ENCODE results near the gene LY6G5B. TPM values are rescaled to one million over a fixed set of nuclear protein-coding genes. Genes with fewer than 3 reads are reported as not detected.

The LY6G5B gene
- total and polyA plus RNA-seq, 10 donors = 3.0 to 25.3 (median 14.7) TPM

- intact Hi-C loops (cut with DNase I; ENCODE audit: low total_unique reads) = no loop called here
- 91 to 97% (median 96%) methylated on average over 8 to 12 of the region's 12 CpGs for WGBS, 5 donors
- no peak for DNase-seq
- Histone ChIP-seq H3K9me3 (no peaks in the 10 kb centered on the region), H3K27ac (no peak overlapping the region), H3K36me3 (peaks cover 0 to 100% (median 99%) of the 10 kb centered on the region in 6 donors), H3K27me3 (replicated peaks in 1 of 7) (no peaks in the 10 kb centered on the region), H3K4me3 (no peak overlapping the region), H3K4me1 (peaks cover 0 to 14% (median 9%) of the 10 kb centered on the region in 6 donors)
- TF ChIP-seq POLR2A (IDR thresholded peaks at IDR 0.05) (no peak), POLR2AphosphoS5 (IDR thresholded peaks at IDR 0.05) (no peak), CTCF (IDR thresholded peaks at IDR 0.05 in 8 of 11, conservative IDR thresholded peaks at IDR 0.05 in 3 of 11) (no peak)
Observed at GRCh38 chr6:31691564-31692108, 21.9 kb downstream of the LY6G5B start.

GRCh38 chr6:31692353-31692752 is 22.6 kb downstream of the LY6G5B start:
- Histone ChIP-seq H3K4me3 (no peak overlapping the region), H3K4me1 (peaks cover 0 to 17% (median 10%) of the 10 kb centered on the region in 6 donors), H3K9me3 (no peaks in the 10 kb centered on the region), H3K27ac (no peak overlapping the region), H3K27me3 (replicated peaks in 1 of 7) (no peaks in the 10 kb centered on the region), H3K36me3 (peaks cover 0 to 100% (median 98%) of the 10 kb centered on the region in 6 donors)
- TF ChIP-seq POLR2AphosphoS5 (IDR thresholded peaks at IDR 0.05) = no peak
- TF ChIP-seq POLR2A (IDR thresholded peaks at IDR 0.05) = no peak
- TF ChIP-seq CTCF (IDR thresholded peaks at IDR 0.05 in 8 of 11, conservative IDR thresholded peaks at IDR 0.05 in 3 of 11) = no peak
- intact Hi-C loops (cut with DNase I; ENCODE audit: low total_unique reads) = no loop called here
- DNase-seq = no peak
- WGBS, 5 donors = 87 to 97% (median 92%) methylated on average over 4 of the region's 4 CpGs

GRCh38 chr6:31692886-31693285 is 23.1 kb downstream of the LY6G5B start:
- 82 to 97% (median 92%) methylated on average over 9 of the region's 9 CpGs for WGBS, 5 donors
- peaks cover 0 to 22% (median 13%) of the 10 kb centered on the region in 6 donors for H3K4me1 ChIP-seq
- H3K27ac ChIP-seq = no peak overlapping the region
- H3K36me3 ChIP-seq = peaks cover 0 to 100% (median 93%) of the 10 kb centered on the region in 6 donors
- no peaks in the 10 kb centered on the region for H3K9me3 ChIP-seq
- intact Hi-C loops (cut with DNase I; ENCODE audit: low total_unique reads) = no loop called here
- H3K4me3 ChIP-seq = no peak overlapping the region
- H3K27me3 ChIP-seq (replicated peaks in 1 of 7) = no peaks in the 10 kb centered on the region
- no peak for TF ChIP-seq CTCF (IDR thresholded peaks at IDR 0.05 in 8 of 11, conservative IDR thresholded peaks at IDR 0.05 in 3 of 11)
- no peak for TF ChIP-seq POLR2AphosphoS5 (IDR thresholded peaks at IDR 0.05)
- no peak for TF ChIP-seq POLR2A (IDR thresholded peaks at IDR 0.05)
- DNase-seq = no peak

- Histone ChIP-seq H3K36me3 (peaks cover 0 to 100% (median 90%) of the 10 kb centered on the region in 6 donors), H3K4me1 (peaks cover 0 to 28% (median 14%) of the 10 kb centered on the region in 6 donors), H3K4me3 (no peak overlapping the region), H3K27me3 (replicated peaks in 1 of 7) (no peaks in the 10 kb centered on the region), H3K27ac (no peak overlapping the region), H3K9me3 (no peaks in the 10 kb centered on the region)
- 85 to 96% (median 91%) methylated on average over 5 to 6 of the region's 6 CpGs for WGBS, 5 donors
- intact Hi-C loops (cut with DNase I; ENCODE audit: low total_unique reads) = no loop called here
- no peak for DNase-seq
- TF ChIP-seq CTCF (IDR thresholded peaks at IDR 0.05 in 8 of 11, conservative IDR thresholded peaks at IDR 0.05 in 3 of 11) = no peak
- TF ChIP-seq POLR2A (IDR thresholded peaks at IDR 0.05) = no peak
- TF ChIP-seq POLR2AphosphoS5 (IDR thresholded peaks at IDR 0.05) = no peak
Observed at GRCh38 chr6:31693535-31693934, 23.8 kb downstream of the LY6G5B start.

Data from spleen (tissue), 11 donors.